ENCODE measurements around the gene IRF2BPL.

The IRF2BPL gene

GRCh38 chr14:76981670-76982069 lies 46.8 kb downstream of the IRF2BPL start:
- no peak for ATAC-seq (ENCODE audit: insufficient read depth, low read depth)

GRCh38 chr14:76977793-76978720 lies 50.5 kb downstream of the IRF2BPL start:
- H3K27me3 ChIP-seq (ENCODE audit: insufficient read depth, low read length, poor library complexity), result no peaks in the 10 kb centered on the region
- H3K9ac ChIP-seq (ENCODE audit: low read depth, low read length), result no peak overlapping the region
- ATAC-seq (ENCODE audit: insufficient read depth, low read depth) (no peak), DNase-seq (no peak)
- no peaks in the 10 kb centered on the region for H4K20me1 ChIP-seq (ENCODE audit: insufficient read depth, low read length)
- H2AFZ ChIP-seq (ENCODE audit: low read depth, low read length), result no peak overlapping the region
- no peaks in the 10 kb centered on the region for H3K36me3 ChIP-seq (ENCODE audit: insufficient read depth, low read length)
- H3K79me2 ChIP-seq (ENCODE audit: insufficient read depth, low read length), result no peaks in the 10 kb centered on the region
- H3K27ac ChIP-seq (ENCODE audit: low read length), result no peak overlapping the region
- TF ChIP-seq EZH2 (IDR thresholded peaks at IDR 0.05; ENCODE audit: borderline replicate concordance, low read depth, low read length, severe bottlenecking) (no peak), CTCF (IDR thresholded peaks at IDR 0.05; ENCODE audit: borderline replicate concordance, extremely low read depth, low read length, poor library complexity, severe bottlenecking) (no peak)
- no peak overlapping the region for H3K4me2 ChIP-seq (ENCODE audit: insufficient read depth, low read length)
- peaks cover 3% of the 10 kb centered on the region for H3K9me3 ChIP-seq (ENCODE audit: insufficient read depth, low read length, severe bottlenecking)
- no peak overlapping the region for H3K4me3 ChIP-seq (ENCODE audit: low read depth in 1 of 2, low read length in 2 of 2)
- peaks cover 12% of the 10 kb centered on the region for H3K4me1 ChIP-seq (ENCODE audit: insufficient read depth, low read length)

More at GRCh38 chr14:76981670-76982069, 46.8 kb downstream of the IRF2BPL start:
- Histone ChIP-seq H2AFZ (ENCODE audit: low read depth, low read length) (no peak overlapping the region), H3K27me3 (ENCODE audit: insufficient read depth, low read length, poor library complexity) (no peaks in the 10 kb centered on the region), H4K20me1 (ENCODE audit: insufficient read depth, low read length) (no peaks in the 10 kb centered on the region), H3K9ac (ENCODE audit: low read depth, low read length) (no peak overlapping the region), H3K27ac (ENCODE audit: low read length) (no peak overlapping the region), H3K9me3 (ENCODE audit: insufficient read depth, low read length, severe bottlenecking) (peaks cover 3% of the 10 kb centered on the region), H3K4me2 (ENCODE audit: insufficient read depth, low read length) (no peak overlapping the region), H3K79me2 (ENCODE audit: insufficient read depth, low read length) (no peaks in the 10 kb centered on the region), H3K36me3 (ENCODE audit: insufficient read depth, low read length) (no peaks in the 10 kb centered on the region), H3K4me1 (ENCODE audit: insufficient read depth, low read length) (peaks cover 3% of the 10 kb centered on the region; the same call in 1 of the 2 replicates), H3K4me3 (ENCODE audit: low read depth in 1 of 2, low read length in 2 of 2) (no peak overlapping the region)
- DNase-seq, result no peak
- no peak for TF ChIP-seq EZH2 (IDR thresholded peaks at IDR 0.05; ENCODE audit: borderline replicate concordance, low read depth, low read length, severe bottlenecking)
- no peak for TF ChIP-seq CTCF (IDR thresholded peaks at IDR 0.05; ENCODE audit: borderline replicate concordance, extremely low read depth, low read length, poor library complexity, severe bottlenecking)

GRCh38 chr14:76976240-76977005 lies 52.1 kb downstream of the IRF2BPL start:
- no peak overlapping the region for H3K4me2 ChIP-seq (ENCODE audit: insufficient read depth, low read length)
- no peaks in the 10 kb centered on the region for H3K27me3 ChIP-seq (ENCODE audit: insufficient read depth, low read length, poor library complexity)
- H2AFZ ChIP-seq (ENCODE audit: low read depth, low read length), result no peak overlapping the region; the same call in 1 of the 2 replicates
- H3K4me3 ChIP-seq (ENCODE audit: low read depth in 1 of 2, low read length in 2 of 2), result no peak overlapping the region
- peaks cover 12% of the 10 kb centered on the region for H3K4me1 ChIP-seq (ENCODE audit: insufficient read depth, low read length)
- TF ChIP-seq CTCF (IDR thresholded peaks at IDR 0.05; ENCODE audit: borderline replicate concordance, extremely low read depth, low read length, poor library complexity, severe bottlenecking) (no peak), EZH2 (IDR thresholded peaks at IDR 0.05; ENCODE audit: borderline replicate concordance, low read depth, low read length, severe bottlenecking) (no peak)
- no peaks in the 10 kb centered on the region for H3K36me3 ChIP-seq (ENCODE audit: insufficient read depth, low read length)
- H4K20me1 ChIP-seq (ENCODE audit: insufficient read depth, low read length), result no peaks in the 10 kb centered on the region
- H3K9ac ChIP-seq (ENCODE audit: low read depth, low read length), result no peak overlapping the region
- peaks cover 2% of the 10 kb centered on the region for H3K9me3 ChIP-seq (ENCODE audit: insufficient read depth, low read length, severe bottlenecking)
- no peak overlapping the region for H3K27ac ChIP-seq (ENCODE audit: low read length)
- ATAC-seq (ENCODE audit: insufficient read depth, low read depth), result peak; percentile 77
- no peaks in the 10 kb centered on the region for H3K79me2 ChIP-seq (ENCODE audit: insufficient read depth, low read length)
- peak; percentile 39 for DNase-seq

Data from DND-41 (cell line).